Hepatocyte (in vitro differentiated cells): ENCODE data around the gene CDC14B. TPM values are rescaled to one million over a fixed set of nuclear protein-coding genes. Genes with fewer than 3 reads are reported as not detected.

Experiments used
- DNase-seq: peaks from one replicate; pipeline ENCODE4 v3.0.0-alpha.2; 2016; ENCODE audit warnings: low spot score
- H2AFZ ChIP-seq: fragments of 200-600 bp; sonication (generic); 2 replicates; pipeline ENCODE4 v1.6.0; 2016; ENCODE audit warnings: antibody characterized with exemption, mild to moderate bottlenecking
- H3K27ac ChIP-seq: fragments of 200-600 bp; sonication (generic); 2 replicates; pipeline ENCODE4 v1.5.1; 2016; ENCODE audit warnings: mild to moderate bottlenecking
- H3K27me3 ChIP-seq: fragments of 200-600 bp; sonication (generic); 2 replicates; pipeline ENCODE4 v1.6.1; 2016
- H3K36me3 ChIP-seq: fragments of 200-600 bp; sonication (generic); replicated peaks from 2 replicates; pipeline ENCODE4 v1.5.1; 2016; ENCODE audit warnings: low read depth; ENCODE audit not compliant: insufficient read depth
- H3K4me1 ChIP-seq: fragments of 200-600 bp; sonication (generic); 2 replicates; pipeline ENCODE4 v1.5.1; 2016; ENCODE audit warnings: mild to moderate bottlenecking, moderate library complexity; ENCODE audit not compliant: insufficient read depth
- H3K4me2 ChIP-seq: fragments of 200-600 bp; sonication (generic); 2 replicates; pipeline ENCODE4 v1.6.0; 2016
- H3K4me3 ChIP-seq: fragments of 200-600 bp; sonication (generic); 2 replicates; pipeline ENCODE4 v1.5.1; 2016; ENCODE audit warnings: mild to moderate bottlenecking
- H3K79me2 ChIP-seq: fragments of 200-600 bp; sonication (generic); 2 replicates; pipeline ENCODE4 v1.6.0; 2017; ENCODE audit warnings: mild to moderate bottlenecking
- H3K9me2 ChIP-seq: fragments of 200-600 bp; sonication (generic); replicated peaks from 2 replicates; pipeline ENCODE4 v1.6.0; 2017; ENCODE audit warnings: mild to moderate bottlenecking; ENCODE audit not compliant: insufficient read depth
- H3K9me3 ChIP-seq: fragments of 200-600 bp; sonication (generic); 2 replicates; pipeline ENCODE4 v1.5.1; 2016; ENCODE audit warnings: low read depth, mild to moderate bottlenecking
- H4K20me1 ChIP-seq: fragments of 200-600 bp; sonication (generic); 2 replicates; pipeline ENCODE4 v1.6.0; 2016; ENCODE audit warnings: mild to moderate bottlenecking; ENCODE audit not compliant: insufficient read depth, poor library complexity, severe bottlenecking
- CTCF ChIP-seq: fragments of 200-600 bp; sonication (generic); IDR thresholded peaks from 2 replicates; pipeline ENCODE4 v1.5.1; 2016; ENCODE audit warnings: antibody characterized with exemption, mild to moderate bottlenecking; ENCODE audit not compliant: poor library complexity
- EZH2 ChIP-seq: fragments of 200-600 bp; sonication (generic); IDR thresholded peaks from 2 replicates; pipeline ENCODE4 v1.6.1; 2016; ENCODE audit warnings: antibody characterized with exemption, mild to moderate bottlenecking, borderline replicate concordance
- EZH2phosphoT487 ChIP-seq: fragments of 200-600 bp; sonication (generic); IDR thresholded peaks from one replicate; pipeline ENCODE4 v1.6.1; 2018; ENCODE audit warnings: antibody characterized with exemption, mild to moderate bottlenecking, low read depth, moderate library complexity; ENCODE audit not compliant: unreplicated experiment, severe bottlenecking
- WGBS: methylation state at CpG from one replicate; pipeline ENCODE4 v1.1.6; 2016; ENCODE audit warnings: low lambda C conversion rate; ENCODE audit errors: missing lambda C conversion rate; 5-methylcytosine and 5-hydroxymethylcytosine counted together
- polyA plus RNA-seq: library from polyadenylated mRNA; unstranded; fragments of >200 nt; fragmentation: Nextera tagmentation; extraction: Ambion mirVana; gene quantifications from 2 replicates; pipeline ENCODE4 v1.2.1, GENCODE V29; 2016
- total RNA-seq: library from RNA; depleted of rRNA; stranded (reverse); fragments of >200 nt; gene quantifications from 2 replicates; pipeline ENCODE4 v1.2.3, GENCODE V29; 2014

CDC14B gene
- total and polyA plus RNA-seq, 2 experiments from 2014 or later: 15.1 to 33.4 TPM

- no peaks in the 10 kb centered on the region for H3K79me2 ChIP-seq
- no peak overlapping the region for H3K4me2 ChIP-seq
- no peak overlapping the region for H3K27ac ChIP-seq
- no peaks in the 10 kb centered on the region for H3K36me3 ChIP-seq
- H4K20me1 ChIP-seq: no peaks in the 10 kb centered on the region
- no peaks in the 10 kb centered on the region for H3K9me3 ChIP-seq
- no peaks in the 10 kb centered on the region for H3K9me2 ChIP-seq
- 95% methylated on average over 7 of the region's 7 CpGs for WGBS
- H3K4me1 ChIP-seq: no peaks in the 10 kb centered on the region
- H3K4me3 ChIP-seq: no peak overlapping the region
- TF ChIP-seq EZH2 (no peak), EZH2phosphoT487 (no peak), CTCF (no peak)
- H3K27me3 ChIP-seq: no peaks in the 10 kb centered on the region
- no peak overlapping the region for H2AFZ ChIP-seq
- no peak for DNase-seq
Measured at GRCh38 chr9:96523374-96523773, 96.3 kb downstream of the CDC14B start.

- DNase-seq: no peak
- H3K9me2 ChIP-seq: no peaks in the 10 kb centered on the region
- no peaks in the 10 kb centered on the region for H4K20me1 ChIP-seq
- H3K79me2 ChIP-seq: no peaks in the 10 kb centered on the region
- TF ChIP-seq CTCF: no peak
- TF ChIP-seq EZH2: no peak
- no peak for TF ChIP-seq EZH2phosphoT487
- no peak overlapping the region for H3K4me2 ChIP-seq
- no peaks in the 10 kb centered on the region for H3K4me1 ChIP-seq
- no peak overlapping the region for H3K4me3 ChIP-seq
- H3K27me3 ChIP-seq: no peaks in the 10 kb centered on the region
- no peak overlapping the region for H3K27ac ChIP-seq
- H3K9me3 ChIP-seq: no peaks in the 10 kb centered on the region
- H2AFZ ChIP-seq: no peak overlapping the region
- H3K36me3 ChIP-seq: no peaks in the 10 kb centered on the region
- 87% methylated on average over 4 of the region's 4 CpGs for WGBS
Measured at GRCh38 chr9:96522366-96522765, 97.3 kb downstream of the CDC14B start.

- H3K79me2 ChIP-seq: no peaks in the 10 kb centered on the region
- 90% methylated on average over 2 of the region's 2 CpGs for WGBS
- TF ChIP-seq EZH2 (no peak), CTCF (no peak)
- no peak for DNase-seq
- H3K4me1 ChIP-seq: no peaks in the 10 kb centered on the region
- H3K27ac ChIP-seq: no peak overlapping the region
- no peaks in the 10 kb centered on the region for H4K20me1 ChIP-seq
- no peaks in the 10 kb centered on the region for H3K36me3 ChIP-seq
- H3K9me2 ChIP-seq: no peaks in the 10 kb centered on the region
- H3K4me2 ChIP-seq: no peak overlapping the region
- no peak overlapping the region for H3K4me3 ChIP-seq
- no peak overlapping the region for H2AFZ ChIP-seq
- no peaks in the 10 kb centered on the region for H3K27me3 ChIP-seq
- no peaks in the 10 kb centered on the region for H3K9me3 ChIP-seq
Measured at GRCh38 chr9:96519787-96520186, 99.9 kb downstream of the CDC14B start.

- H3K9me3 ChIP-seq: no peaks in the 10 kb centered on the region
- H3K4me1 ChIP-seq: no peaks in the 10 kb centered on the region
- H3K79me2 ChIP-seq: no peaks in the 10 kb centered on the region
- no peak overlapping the region for H3K27ac ChIP-seq
- H3K4me3 ChIP-seq: no peak overlapping the region
- no peak overlapping the region for H3K4me2 ChIP-seq
- no peaks in the 10 kb centered on the region for H3K36me3 ChIP-seq
- TF ChIP-seq EZH2: no peak
- TF ChIP-seq CTCF: no peak
- TF ChIP-seq EZH2phosphoT487: no peak
- DNase-seq: no peak
- no peaks in the 10 kb centered on the region for H4K20me1 ChIP-seq
- 98% methylated on average over 7 of the region's 7 CpGs for WGBS
- no peaks in the 10 kb centered on the region for H3K9me2 ChIP-seq
- H2AFZ ChIP-seq: no peak overlapping the region
- H3K27me3 ChIP-seq: no peaks in the 10 kb centered on the region
Measured at GRCh38 chr9:96519095-96519494, 100.5 kb downstream of the CDC14B start.
